ENCODE measurements around the gene SLCO2A1. TPM values are rescaled to one million over a fixed set of nuclear protein-coding genes. Genes with fewer than 3 reads are reported as not detected.

SLCO2A1 gene
- total RNA-seq, 3 donors from 2014 or later, result 4.2 to 11.1 (median 7.5) TPM

DNA sequence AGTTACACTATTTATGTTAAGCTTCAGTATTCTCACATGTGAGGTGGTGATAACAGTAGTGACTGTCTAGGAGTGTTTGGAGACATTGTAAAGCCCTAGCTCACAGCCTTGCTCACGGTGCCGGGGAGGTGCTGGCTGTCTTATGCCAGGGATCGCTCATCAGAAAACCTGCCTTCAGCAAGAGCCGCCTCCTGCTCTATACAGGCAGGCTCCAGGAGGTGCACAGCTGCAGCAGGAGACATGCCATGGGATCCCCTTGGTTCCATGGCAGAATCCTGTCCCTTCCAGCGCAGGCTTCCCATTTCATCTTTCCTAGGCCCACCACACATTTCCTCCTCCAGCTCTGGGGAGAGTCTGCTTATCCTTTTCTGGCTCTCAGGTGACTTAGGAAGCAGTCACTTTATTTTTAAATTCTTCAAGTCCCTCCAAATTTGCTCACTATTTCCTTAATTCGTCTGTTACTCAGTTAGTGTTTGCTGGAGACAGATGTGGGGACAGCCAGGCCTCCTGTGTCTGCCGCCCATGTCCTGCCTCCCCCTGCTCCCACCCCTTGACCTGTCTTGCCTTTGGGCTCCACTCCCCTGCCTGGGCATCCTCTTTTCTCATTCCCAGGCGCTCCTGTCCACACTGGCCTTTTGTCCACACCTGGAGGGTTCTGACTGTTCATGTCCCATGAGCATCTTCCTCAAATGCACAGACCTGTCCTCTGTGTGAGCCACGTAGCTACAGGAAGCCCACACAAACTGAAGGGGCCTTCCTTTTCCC lies 31.7 kb downstream of the SLCO2A1 start:
- intact Hi-C loops (cut with DNase I; ENCODE audit: low total_unique reads), result no loop called here
- H3K9me3 ChIP-seq, result no peaks in the 10 kb centered on the region
- H3K27me3 ChIP-seq, result no peaks in the 10 kb centered on the region
- DNase-seq (ENCODE audit: low spot score in 2 of 2), result no peak
- no peaks in the 10 kb centered on the region for H3K36me3 ChIP-seq
- no peak overlapping the region for H3K4me3 ChIP-seq
- no peaks in the 10 kb centered on the region for H3K4me1 ChIP-seq
- H3K27ac ChIP-seq, result no peak overlapping the region
- TF ChIP-seq, protein P1, sequence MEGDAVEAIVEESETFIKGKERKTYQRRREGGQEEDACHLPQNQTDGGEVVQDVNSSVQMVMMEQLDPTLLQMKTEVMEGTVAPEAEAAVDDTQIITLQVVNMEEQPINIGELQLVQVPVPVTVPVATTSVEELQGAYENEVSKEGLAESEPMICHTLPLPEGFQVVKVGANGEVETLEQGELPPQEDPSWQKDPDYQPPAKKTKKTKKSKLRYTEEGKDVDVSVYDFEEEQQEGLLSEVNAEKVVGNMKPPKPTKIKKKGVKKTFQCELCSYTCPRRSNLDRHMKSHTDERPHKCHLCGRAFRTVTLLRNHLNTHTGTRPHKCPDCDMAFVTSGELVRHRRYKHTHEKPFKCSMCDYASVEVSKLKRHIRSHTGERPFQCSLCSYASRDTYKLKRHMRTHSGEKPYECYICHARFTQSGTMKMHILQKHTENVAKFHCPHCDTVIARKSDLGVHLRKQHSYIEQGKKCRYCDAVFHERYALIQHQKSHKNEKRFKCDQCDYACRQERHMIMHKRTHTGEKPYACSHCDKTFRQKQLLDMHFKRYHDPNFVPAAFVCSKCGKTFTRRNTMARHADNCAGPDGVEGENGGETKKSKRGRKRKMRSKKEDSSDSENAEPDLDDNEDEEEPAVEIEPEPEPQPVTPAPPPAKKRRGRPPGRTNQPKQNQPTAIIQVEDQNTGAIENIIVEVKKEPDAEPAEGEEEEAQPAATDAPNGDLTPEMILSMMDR (IDR thresholded peaks at IDR 0.05), result no peak
- TF ChIP-seq POLR2A (IDR thresholded peaks at IDR 0.05) (no peak), POLR2AphosphoS5 (IDR thresholded peaks at IDR 0.05) (no peak)

DNA sequence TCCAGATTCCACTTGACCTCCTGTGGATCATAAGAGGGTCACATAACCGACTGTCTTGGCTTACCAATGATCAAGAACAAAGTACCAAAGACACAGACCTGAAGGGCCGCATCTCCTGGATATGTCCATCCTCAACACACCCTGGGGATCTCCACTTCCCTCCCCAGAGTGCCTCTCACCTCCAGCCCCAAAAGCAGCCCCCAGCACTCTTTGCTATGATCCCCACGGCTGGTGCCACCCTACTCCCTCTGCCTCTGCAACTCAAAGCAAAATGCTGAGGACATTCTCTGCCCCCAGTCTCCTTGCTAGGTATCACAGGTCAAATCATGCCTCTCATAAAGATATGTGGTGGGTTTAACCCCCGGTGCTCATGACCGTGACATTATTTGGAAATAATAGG lies 32.7 kb downstream of the SLCO2A1 start:
- Histone ChIP-seq H3K36me3 (no peaks in the 10 kb centered on the region), H3K27ac (no peak overlapping the region), H3K9me3 (no peaks in the 10 kb centered on the region), H3K4me3 (no peak overlapping the region), H3K4me1 (no peaks in the 10 kb centered on the region), H3K27me3 (no peaks in the 10 kb centered on the region)
- intact Hi-C loops (cut with DNase I; ENCODE audit: low total_unique reads), result no loop called here
- no peak for DNase-seq (ENCODE audit: low spot score in 2 of 2)
- TF ChIP-seq POLR2AphosphoS5 (IDR thresholded peaks at IDR 0.05) (no peak), POLR2A (IDR thresholded peaks at IDR 0.05) (no peak)
- TF ChIP-seq, protein P1 (IDR thresholded peaks at IDR 0.05), result no peak

DNA sequence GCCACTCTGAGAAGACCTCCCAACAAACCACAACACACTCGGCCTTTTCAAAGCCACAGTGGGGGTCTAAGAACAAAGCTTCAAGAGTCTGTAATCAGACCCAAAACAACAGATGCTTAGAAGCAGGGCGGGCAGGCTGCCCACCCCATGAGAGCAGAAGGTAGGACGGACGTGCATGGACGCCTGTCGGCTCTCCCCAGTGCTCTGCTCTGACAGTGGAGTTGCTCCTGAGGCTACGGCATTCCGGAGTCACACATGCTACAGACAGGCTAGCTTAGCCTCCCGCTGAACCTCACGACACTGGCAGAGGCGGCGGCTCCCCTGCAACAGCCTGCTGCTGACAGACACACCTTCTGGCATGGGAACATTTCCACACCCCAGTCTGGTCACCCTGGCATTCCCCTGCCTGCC lies 33.5 kb downstream of the SLCO2A1 start:
- no peaks in the 10 kb centered on the region for H3K27me3 ChIP-seq
- intact Hi-C loops (cut with DNase I; ENCODE audit: low total_unique reads), result no loop called here
- no peak overlapping the region for H3K27ac ChIP-seq
- H3K36me3 ChIP-seq, result no peaks in the 10 kb centered on the region
- TF ChIP-seq POLR2AphosphoS5 (IDR thresholded peaks at IDR 0.05), result no peak
- TF ChIP-seq POLR2A (IDR thresholded peaks at IDR 0.05), result no peak
- TF ChIP-seq, protein P1 (IDR thresholded peaks at IDR 0.05), result no peak
- H3K4me1 ChIP-seq, result no peaks in the 10 kb centered on the region
- no peaks in the 10 kb centered on the region for H3K9me3 ChIP-seq
- no peak for DNase-seq (ENCODE audit: low spot score in 2 of 2)
- H3K4me3 ChIP-seq, result no peak overlapping the region

DNA sequence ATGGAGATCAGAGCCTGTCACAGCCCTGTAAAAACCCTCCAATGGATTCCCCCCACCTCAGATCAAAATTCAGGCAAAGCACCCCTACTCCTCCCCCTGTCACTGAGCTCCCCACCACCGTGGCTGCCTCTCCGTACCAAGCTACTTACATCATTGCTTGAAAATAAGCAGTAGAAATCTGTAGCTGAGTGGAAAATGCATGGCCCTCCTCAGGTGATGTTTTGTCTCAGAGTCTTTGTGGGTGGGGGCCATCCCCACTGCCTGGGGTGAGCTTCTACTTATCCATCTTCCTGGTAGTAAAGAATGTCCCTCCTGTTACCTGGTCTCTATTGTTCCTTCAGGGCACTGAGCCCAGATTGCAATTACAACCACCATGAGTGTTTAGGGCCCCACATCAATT lies 34.5 kb downstream of the SLCO2A1 start:
- H3K27me3 ChIP-seq, result no peaks in the 10 kb centered on the region

More for the DNA sequence above, 34.5 kb downstream of the SLCO2A1 start:
- TF ChIP-seq, protein P1 (IDR thresholded peaks at IDR 0.05), result no peak
- TF ChIP-seq POLR2AphosphoS5 (IDR thresholded peaks at IDR 0.05) (no peak), POLR2A (IDR thresholded peaks at IDR 0.05) (no peak)
- intact Hi-C loops (cut with DNase I; ENCODE audit: low total_unique reads), result no loop called here
- H3K27ac ChIP-seq, result no peak overlapping the region
- H3K4me1 ChIP-seq, result no peaks in the 10 kb centered on the region
- H3K4me3 ChIP-seq, result no peak overlapping the region
- H3K9me3 ChIP-seq, result no peaks in the 10 kb centered on the region
- H3K36me3 ChIP-seq, result no peaks in the 10 kb centered on the region
- DNase-seq (ENCODE audit: low spot score in 2 of 2), result no peak

Data from breast epithelium (tissue), 4 donors.